H9 (cell line): ENCODE results near the gene APLF. TPM values are rescaled to one million over a fixed set of nuclear protein-coding genes. Genes with fewer than 3 reads are reported as not detected.

Experiments
- DNase-seq: peaks from one replicate; pipeline ENCODE4 v3.0.0-alpha.2; 2017
- H2AFZ ChIP-seq: one replicate; pipeline ENCODE4 v1.6.1; 2013; ENCODE audit warnings: mild to moderate bottlenecking, low read length, control low read depth, moderate library complexity
- H2AK5ac ChIP-seq: 2 replicates; pipeline ENCODE4 v1.6.1; 2013; ENCODE audit warnings: low read length, control low read depth, mixed read lengths; ENCODE audit not compliant: insufficient read length
- H2BK120ac ChIP-seq: one replicate; pipeline ENCODE4 v1.6.1; 2013; ENCODE audit warnings: low read depth, mild to moderate bottlenecking, low read length, control low read depth, inconsistent platforms; ENCODE audit not compliant: poor library complexity, severe bottlenecking
- H2BK12ac ChIP-seq: 2 replicates; pipeline ENCODE4 v1.6.1; 2013; ENCODE audit warnings: low read length, control low read depth, mixed read lengths, low read depth; ENCODE audit not compliant: insufficient read length
- H2BK15ac ChIP-seq: 2 replicates; pipeline ENCODE4 v1.6.1; 2013; ENCODE audit warnings: low read depth, low read length, control low read depth
- H2BK20ac ChIP-seq: one replicate; pipeline ENCODE4 v1.6.1; 2013; ENCODE audit warnings: low read depth, mild to moderate bottlenecking, low read length, control low read depth, inconsistent platforms; ENCODE audit not compliant: poor library complexity, severe bottlenecking
- H2BK5ac ChIP-seq: 2 replicates; pipeline ENCODE4 v1.6.1; 2013; ENCODE audit warnings: low read length, control low read depth, mixed read lengths; ENCODE audit not compliant: insufficient read length
- H3K14ac ChIP-seq: 2 replicates; pipeline ENCODE4 v1.6.1; 2013; ENCODE audit warnings: low read length, control low read depth; ENCODE audit not compliant: insufficient read depth
- H3K18ac ChIP-seq: 2 replicates; pipeline ENCODE4 v1.6.1; 2013; ENCODE audit warnings: low read depth, mild to moderate bottlenecking, mixed read lengths, low read length, control low read depth; ENCODE audit not compliant: insufficient read length
- H3K23ac ChIP-seq: 2 replicates; pipeline ENCODE4 v1.6.1; 2013; ENCODE audit warnings: low read length, control low read depth, mixed read lengths, low read depth; ENCODE audit not compliant: insufficient read length
- H3K23me2 ChIP-seq: 2 replicates; pipeline ENCODE4 v1.6.1; 2013; ENCODE audit warnings: low read depth, mild to moderate bottlenecking, mixed read lengths, low read length, control low read depth; ENCODE audit not compliant: insufficient read length, poor library complexity, severe bottlenecking
- H3K27ac ChIP-seq: 2 replicates; pipeline ENCODE4 v1.5.1; 2013; ENCODE audit warnings: low read length, control low read depth, mixed read lengths, low read depth; ENCODE audit not compliant: insufficient read length
- H3K27me3 ChIP-seq: 2 replicates; pipeline ENCODE4 v1.6.1; 2013; ENCODE audit warnings: low read length, control low read depth, inconsistent platforms; ENCODE audit not compliant: insufficient read depth
- H3K4ac ChIP-seq: 2 replicates; pipeline ENCODE4 v1.6.1; 2013; ENCODE audit warnings: low read depth, mild to moderate bottlenecking, control low read depth, inconsistent platforms, low read length, moderate library complexity
- H3K4me1 ChIP-seq: 2 replicates; pipeline ENCODE4 v1.6.1; 2013; ENCODE audit warnings: low read length, control low read depth, inconsistent platforms; ENCODE audit not compliant: insufficient read depth
- H3K4me2 ChIP-seq: 2 replicates; pipeline ENCODE4 v1.6.1; 2013; ENCODE audit warnings: low read length, control low read depth, mixed read lengths; ENCODE audit not compliant: insufficient read length, insufficient read depth
- H3K56ac ChIP-seq: 2 replicates; pipeline ENCODE4 v1.6.1; 2013; ENCODE audit warnings: low read depth, mild to moderate bottlenecking, mixed read lengths, low read length, control low read depth; ENCODE audit not compliant: insufficient read length
- H3K79me1 ChIP-seq: 2 replicates; pipeline ENCODE4 v1.6.1; 2013; ENCODE audit warnings: low read depth, mild to moderate bottlenecking, moderate library complexity, low read length, control low read depth, inconsistent platforms; ENCODE audit not compliant: insufficient read depth, poor library complexity, severe bottlenecking
- H3K79me2 ChIP-seq: 2 replicates; pipeline ENCODE4 v1.6.1; 2013; ENCODE audit warnings: low read length, control low read depth, inconsistent platforms; ENCODE audit not compliant: insufficient read depth
- H3K9ac ChIP-seq: 2 replicates; pipeline ENCODE4 v1.6.1; 2013; ENCODE audit warnings: low read length, control low read depth, mixed read lengths; ENCODE audit not compliant: insufficient read length; ENCODE audit errors: extremely low read depth
- H3K9me3 ChIP-seq: one replicate; pipeline ENCODE4 v1.6.1; 2013; ENCODE audit warnings: low read depth, low read length, inconsistent platforms; ENCODE audit not compliant: control insufficient read depth
- H3T11ph ChIP-seq: one replicate; pipeline ENCODE4 v1.6.1; 2013; ENCODE audit warnings: mild to moderate bottlenecking, low read length, control low read depth, inconsistent platforms
- H4K20me1 ChIP-seq: one replicate; pipeline ENCODE4 v1.6.1; 2013; ENCODE audit not compliant: control insufficient read depth, insufficient read length, insufficient read depth
- H4K5ac ChIP-seq: 2 replicates; pipeline ENCODE4 v1.6.1; 2013; ENCODE audit warnings: low read depth, mild to moderate bottlenecking, mixed read lengths, low read length, control low read depth; ENCODE audit not compliant: insufficient read length
- H4K8ac ChIP-seq: replicated peaks from 2 replicates; pipeline ENCODE4 v1.6.1; 2013; ENCODE audit warnings: low read length, control low read depth, mixed read lengths, low read depth; ENCODE audit not compliant: insufficient read length
- H4K91ac ChIP-seq: 2 replicates; pipeline ENCODE4 v1.6.1; 2013; ENCODE audit warnings: low read depth, mild to moderate bottlenecking, moderate library complexity, mixed read lengths, low read length, control low read depth; ENCODE audit not compliant: insufficient read length
- H3K27ac Mint-ChIP-seq, 3 experiments: 2 replicates in 2 of 3; 3 replicates in 1 of 3; pipeline ENCODE4 v1.8.0; 2020 to 2021; ENCODE audit warnings: mixed read lengths in 3 of 3, mild to moderate bottlenecking in 1 of 3, moderate library complexity in 1 of 3
- H3K27me3 Mint-ChIP-seq: 2 replicates; pipeline ENCODE4 v1.8.0; 2021; ENCODE audit warnings: low read depth, mild to moderate bottlenecking, moderate library complexity, mixed read lengths
- H3K36me3 Mint-ChIP-seq, 3 experiments: 2 replicates in 2 of 3; 3 replicates in 1 of 3; pipeline ENCODE4 v1.8.0; 2020 to 2021; ENCODE audit warnings: low read depth in 3 of 3, mixed read lengths in 3 of 3; ENCODE audit not compliant: insufficient read depth in 1 of 3
- H3K4me1 Mint-ChIP-seq, 2 experiments: 2 replicates each; pipeline ENCODE4 v1.8.0; 2020; ENCODE audit warnings: mixed read lengths in 2 of 2
- H3K4me3 Mint-ChIP-seq, 2 experiments: 2 replicates in 1 of 2; 3 replicates in 1 of 2; pipeline ENCODE4 v1.8.0; 2020 to 2021; ENCODE audit warnings: mild to moderate bottlenecking in 2 of 2, mixed read lengths in 2 of 2, moderate library complexity in 1 of 2
- H3K9me3 Mint-ChIP-seq, 2 experiments: 2 replicates in 1 of 2; 3 replicates in 1 of 2; pipeline ENCODE4 v1.8.0; 2020; ENCODE audit warnings: mild to moderate bottlenecking in 2 of 2, mixed read lengths in 2 of 2, moderate library complexity in 1 of 2
- total RNA-seq: library from RNA; stranded (reverse); gene quantifications from 2 replicates; pipeline ENCODE4 v1.2.1, GENCODE V29; 2021
- TF ChIP-seq, protein P1 (sequence below): fragments of 200-600 bp; sonication (generic); conservative IDR thresholded peaks from 3 replicates; pipeline ENCODE4 v1.8.0; 2021; ENCODE audit warnings: antibody characterized with exemption, mild to moderate bottlenecking

APLF gene
- total RNA-seq, 1 experiment from 2014 or later = 3.7 TPM

DNA sequence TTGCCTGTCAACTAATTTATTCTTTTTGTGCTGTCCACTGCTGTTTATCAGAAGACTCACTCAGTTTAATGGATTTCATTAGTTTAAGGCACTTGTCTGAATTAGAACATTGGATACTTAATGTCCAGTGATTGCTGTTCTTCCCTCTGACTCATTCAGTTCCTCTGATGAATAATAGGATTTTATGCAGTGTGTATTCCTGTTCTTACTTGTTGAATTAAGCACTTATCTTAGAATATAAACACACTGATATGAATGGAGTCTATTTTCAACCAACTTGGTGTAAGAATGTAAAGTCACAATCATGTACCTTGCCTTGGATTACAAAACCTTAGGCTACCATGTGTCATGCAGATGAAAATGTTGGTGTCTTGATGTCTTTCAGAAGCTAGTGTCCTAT, 89.0 kb downstream of the APLF start:
- H3K23ac ChIP-seq = no peak overlapping the region
- no peak overlapping the region for H2BK15ac ChIP-seq
- H2BK20ac ChIP-seq = no peak overlapping the region
- no peak overlapping the region for H2BK5ac ChIP-seq
- no peak overlapping the region for H2AK5ac ChIP-seq
- no peak overlapping the region for H3K4ac ChIP-seq
- TF ChIP-seq, protein P1, sequence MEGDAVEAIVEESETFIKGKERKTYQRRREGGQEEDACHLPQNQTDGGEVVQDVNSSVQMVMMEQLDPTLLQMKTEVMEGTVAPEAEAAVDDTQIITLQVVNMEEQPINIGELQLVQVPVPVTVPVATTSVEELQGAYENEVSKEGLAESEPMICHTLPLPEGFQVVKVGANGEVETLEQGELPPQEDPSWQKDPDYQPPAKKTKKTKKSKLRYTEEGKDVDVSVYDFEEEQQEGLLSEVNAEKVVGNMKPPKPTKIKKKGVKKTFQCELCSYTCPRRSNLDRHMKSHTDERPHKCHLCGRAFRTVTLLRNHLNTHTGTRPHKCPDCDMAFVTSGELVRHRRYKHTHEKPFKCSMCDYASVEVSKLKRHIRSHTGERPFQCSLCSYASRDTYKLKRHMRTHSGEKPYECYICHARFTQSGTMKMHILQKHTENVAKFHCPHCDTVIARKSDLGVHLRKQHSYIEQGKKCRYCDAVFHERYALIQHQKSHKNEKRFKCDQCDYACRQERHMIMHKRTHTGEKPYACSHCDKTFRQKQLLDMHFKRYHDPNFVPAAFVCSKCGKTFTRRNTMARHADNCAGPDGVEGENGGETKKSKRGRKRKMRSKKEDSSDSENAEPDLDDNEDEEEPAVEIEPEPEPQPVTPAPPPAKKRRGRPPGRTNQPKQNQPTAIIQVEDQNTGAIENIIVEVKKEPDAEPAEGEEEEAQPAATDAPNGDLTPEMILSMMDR = no peak
- H4K8ac ChIP-seq = no peak overlapping the region
- no peaks in the 10 kb centered on the region for H3K9me3 Mint-ChIP-seq
- no peak overlapping the region for H2AFZ ChIP-seq
- H4K5ac ChIP-seq = no peak overlapping the region
- H3K27ac Mint-ChIP-seq = no peak overlapping the region
- H3K79me2 ChIP-seq = no peaks in the 10 kb centered on the region
- no peaks in the 10 kb centered on the region for H4K20me1 ChIP-seq
- H3K27ac ChIP-seq = no peak overlapping the region
- H4K91ac ChIP-seq = no peak overlapping the region
- H3K14ac ChIP-seq = no peak overlapping the region
- H3K23me2 ChIP-seq = no peaks in the 10 kb centered on the region
- no peak overlapping the region for H3T11ph ChIP-seq
- no peak overlapping the region for H3K4me3 Mint-ChIP-seq
- H3K79me1 ChIP-seq = no peaks in the 10 kb centered on the region
- peaks cover 0 to under 1% of the 10 kb centered on the region in 2 experiments; a peak in 1 of 4 replicates for H3K4me1 Mint-ChIP-seq
- no peak overlapping the region for H2BK12ac ChIP-seq
- DNase-seq = no peak
- H3K18ac ChIP-seq = no peak overlapping the region
- H3K9me3 ChIP-seq = no peaks in the 10 kb centered on the region
- H3K56ac ChIP-seq = no peak overlapping the region
- no peaks in the 10 kb centered on the region for H3K27me3 ChIP-seq
- H3K36me3 Mint-ChIP-seq = no peaks in the 10 kb centered on the region
- no peaks in the 10 kb centered on the region for H3K27me3 Mint-ChIP-seq
- H2BK120ac ChIP-seq = no peak overlapping the region
- H3K4me1 ChIP-seq = no peaks in the 10 kb centered on the region
- no peak overlapping the region for H3K4me2 ChIP-seq
- no peak overlapping the region for H3K9ac ChIP-seq
